Sigmoid colon (tissue), 7 donors: ENCODE measurements around the gene TPM1. TPM values are rescaled to one million over a fixed set of nuclear protein-coding genes. Genes with fewer than 3 reads are reported as not detected.

Source experiments
- DNase-seq: peaks from one replicate; pipeline ENCODE4 v3.0.0-alpha.2; 2019
- H3K27ac ChIP-seq, 4 donors: fragments of 200-600 bp; sonication (generic); one replicate each; pipeline ENCODE4 v1.5.1; 2016 to 2019; ENCODE audit warnings: mild to moderate bottlenecking in 1 of 4
- H3K27me3 ChIP-seq, 3 donors: fragments of 200-600 bp; sonication (generic); one replicate each; pipeline ENCODE4 v1.5.1; 2019; ENCODE audit warnings: mild to moderate bottlenecking in 1 of 3
- H3K36me3 ChIP-seq, 4 donors: fragments of 200-600 bp; sonication (generic); one replicate each; pipeline ENCODE4 v1.5.1; 2016 to 2019
- H3K4me1 ChIP-seq, 4 donors: fragments of 200-600 bp; sonication (generic); one replicate each; pipeline ENCODE4 v1.5.1; 2017 to 2019
- H3K4me3 ChIP-seq, 4 donors: fragments of 200-600 bp; sonication (generic); one replicate each; pipeline ENCODE4 v1.5.1; 2017 to 2019; ENCODE audit warnings: mild to moderate bottlenecking in 2 of 4, moderate library complexity in 1 of 4
- H3K9me3 ChIP-seq, 4 donors: fragments of 200-600 bp in 3 of 4; sonication (generic) in 3 of 4; one replicate each; pipeline versions ENCODE4 v1.5.1 to v1.6.1; 2013 to 2019
- EP300 ChIP-seq, 4 donors: sonication (generic); formaldehyde crosslinking; IDR thresholded peaks; one replicate each; pipeline ENCODE4 v1.6.1; 2017; ENCODE audit warnings: antibody characterized with exemption in 4 of 4
- POLR2A ChIP-seq, 2 donors: fragments of 450-650 bp; IDR thresholded peaks; one replicate each; pipeline ENCODE4 v1.6.1; 2016; ENCODE audit warnings: antibody characterized with exemption in 2 of 2, mild to moderate bottlenecking in 2 of 2, moderate library complexity in 2 of 2
- POLR2AphosphoS5 ChIP-seq, 4 donors: sonication (generic); formaldehyde crosslinking; IDR thresholded peaks; one replicate each; pipeline ENCODE4 v1.6.1; 2017; ENCODE audit warnings: antibody characterized with exemption in 4 of 4
- WGBS, 2 donors: extraction: QIAGEN DNeasy Blood & Tissue Kit; methylation state at CpG; one replicate each; pipeline ENCODE4 v1.1.7; 2013; 5-methylcytosine and 5-hydroxymethylcytosine counted together
- intact Hi-C: fragments of 100-400 bp; cut with DNase I; formaldehyde crosslinking; loops from one replicate; pipeline ENCODE4 v1.15.1; 2023
- polyA plus RNA-seq, 3 donors: library from polyadenylated mRNA; stranded (reverse); fragments of 200-250 nt; gene quantifications; one replicate each; pipeline ENCODE4 v1.2.3, GENCODE V29; 2013
- total RNA-seq, 4 donors: library from RNA; depleted of rRNA; stranded (reverse); fragments of >200 nt; gene quantifications; one replicate each; pipeline ENCODE4 v1.1.0, GENCODE V29; 2016
- TF ChIP-seq, protein P1 (sequence below), 4 experiments: fragments of 450-650 bp in 3 of 4; fragments of 200-600 bp in 1 of 4; IDR thresholded peaks; one replicate each; pipeline ENCODE4 v1.5.1; 2016 to 2019; ENCODE audit warnings: antibody characterized with exemption in 4 of 4, mild to moderate bottlenecking in 3 of 4, moderate library complexity in 2 of 4
- donor health status: healthy with polysubstance abuse.
- donor health status: Bipolar disorder and iron deficiency.
- donor health status: healthy.

The TPM1 gene
- total and polyA plus RNA-seq, 7 donors, result 438 to 4,179 (median 2,634) TPM

- 84 to 89% methylated on average over 8 of the region's 8 CpGs for WGBS, 2 donors
- intact Hi-C loops, result no loop called here
- Histone ChIP-seq H3K4me1 (peaks cover 0 to 95% (median 88%) of the 10 kb centered on the region in 4 donors), H3K27me3 (no peaks in the 10 kb centered on the region), H3K9me3 (no peaks in the 10 kb centered on the region), H3K4me3 (no peak overlapping the region), H3K27ac (peak overlapping the region; percentile 62 to 99 (median 98)), H3K36me3 (peaks cover 49 to 98% (median 84%) of the 10 kb centered on the region in 4 donors)
- TF ChIP-seq EP300 (IDR thresholded peaks at IDR 0.05) (no peak), POLR2A (IDR thresholded peaks at IDR 0.05) (no peak), POLR2AphosphoS5 (IDR thresholded peaks at IDR 0.05) (peak; percentile 36 to 82 (median 63))
- TF ChIP-seq, protein P1, sequence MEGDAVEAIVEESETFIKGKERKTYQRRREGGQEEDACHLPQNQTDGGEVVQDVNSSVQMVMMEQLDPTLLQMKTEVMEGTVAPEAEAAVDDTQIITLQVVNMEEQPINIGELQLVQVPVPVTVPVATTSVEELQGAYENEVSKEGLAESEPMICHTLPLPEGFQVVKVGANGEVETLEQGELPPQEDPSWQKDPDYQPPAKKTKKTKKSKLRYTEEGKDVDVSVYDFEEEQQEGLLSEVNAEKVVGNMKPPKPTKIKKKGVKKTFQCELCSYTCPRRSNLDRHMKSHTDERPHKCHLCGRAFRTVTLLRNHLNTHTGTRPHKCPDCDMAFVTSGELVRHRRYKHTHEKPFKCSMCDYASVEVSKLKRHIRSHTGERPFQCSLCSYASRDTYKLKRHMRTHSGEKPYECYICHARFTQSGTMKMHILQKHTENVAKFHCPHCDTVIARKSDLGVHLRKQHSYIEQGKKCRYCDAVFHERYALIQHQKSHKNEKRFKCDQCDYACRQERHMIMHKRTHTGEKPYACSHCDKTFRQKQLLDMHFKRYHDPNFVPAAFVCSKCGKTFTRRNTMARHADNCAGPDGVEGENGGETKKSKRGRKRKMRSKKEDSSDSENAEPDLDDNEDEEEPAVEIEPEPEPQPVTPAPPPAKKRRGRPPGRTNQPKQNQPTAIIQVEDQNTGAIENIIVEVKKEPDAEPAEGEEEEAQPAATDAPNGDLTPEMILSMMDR (IDR thresholded peaks at IDR 0.05), result no peak
- no peak for DNase-seq
Measured at GRCh38 chr15:63065262-63066221, 23.0 kb downstream of the TPM1 start.

GRCh38 chr15:63066272-63066671 is 23.7 kb downstream of the TPM1 start:
- no peak for DNase-seq
- no peaks in the 10 kb centered on the region for H3K27me3 ChIP-seq
- peaks cover 0 to 95% (median 81%) of the 10 kb centered on the region in 4 donors for H3K4me1 ChIP-seq
- H3K36me3 ChIP-seq, result peaks cover 45 to 98% (median 80%) of the 10 kb centered on the region in 4 donors
- intact Hi-C loops, result no loop called here
- peak overlapping the region; percentile 62 to 99 (median 98) for H3K27ac ChIP-seq
- peak in 3 of 4 donors; percentile 22 to 58 (median 57) for TF ChIP-seq POLR2AphosphoS5 (IDR thresholded peaks at IDR 0.05)
- TF ChIP-seq, protein P1 (IDR thresholded peaks at IDR 0.05), result no peak
- H3K4me3 ChIP-seq, result no peak overlapping the region
- H3K9me3 ChIP-seq, result no peaks in the 10 kb centered on the region
- WGBS, 2 donors, result 80 to 88% methylated on average over 3 of the region's 3 CpGs

- Histone ChIP-seq H3K27me3 (no peaks in the 10 kb centered on the region), H3K36me3 (peaks cover 35 to 97% (median 72%) of the 10 kb centered on the region in 4 donors), H3K9me3 (no peaks in the 10 kb centered on the region), H3K27ac (peak overlapping the region; percentile 73 to 99 (median 98)), H3K4me3 (no peak overlapping the region), H3K4me1 (peaks cover 0 to 91% (median 70%) of the 10 kb centered on the region in 4 donors)
- 97 to 100% methylated on average over 1 of the region's 1 CpG for WGBS, 2 donors
- DNase-seq, result no peak
- TF ChIP-seq POLR2A (IDR thresholded peaks at IDR 0.05), result no peak
- TF ChIP-seq, protein P1 (IDR thresholded peaks at IDR 0.05), result no peak
- TF ChIP-seq POLR2AphosphoS5 (IDR thresholded peaks at IDR 0.05), result peak in 1 of 4 donors; percentile 14
- no peak for TF ChIP-seq EP300 (IDR thresholded peaks at IDR 0.05)
- intact Hi-C loops, result no loop called here
Measured at GRCh38 chr15:63067306-63067705, 24.8 kb downstream of the TPM1 start.

DNA sequence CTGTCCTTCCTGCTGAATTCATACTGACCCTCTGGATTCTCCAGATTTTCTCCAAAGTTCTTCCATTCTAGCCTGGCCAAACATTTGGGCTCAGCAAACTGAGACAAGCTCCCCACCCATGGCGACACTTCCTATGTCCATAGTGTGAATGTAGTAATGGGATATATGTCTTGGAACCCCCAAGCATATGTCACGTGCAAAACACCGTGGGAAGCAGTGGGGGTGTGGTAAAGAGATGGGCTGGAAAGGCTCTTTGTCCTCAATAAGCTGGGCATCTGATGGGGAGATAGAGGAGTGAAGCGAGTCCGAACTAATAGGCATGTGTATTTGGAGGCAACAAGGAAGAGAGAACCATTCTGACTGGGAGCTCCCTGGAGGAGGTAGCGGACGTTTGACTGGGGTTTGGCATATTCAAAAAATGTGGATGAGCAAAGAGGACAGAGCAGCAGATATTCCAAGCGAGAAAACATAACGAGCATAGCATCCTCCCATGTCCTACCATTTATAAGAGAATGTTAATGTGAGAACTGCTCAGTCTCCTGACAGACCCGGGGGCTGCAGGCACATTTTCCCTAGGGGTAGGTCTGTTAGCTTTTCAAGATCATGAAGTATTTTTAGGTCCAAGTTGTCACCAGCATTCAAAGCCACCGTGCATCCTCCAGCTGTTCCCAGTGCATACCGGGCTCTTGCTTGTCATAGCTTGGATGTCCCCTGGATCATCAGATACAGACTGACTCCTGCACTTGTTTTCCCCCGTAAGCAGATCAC is 25.6 kb downstream of the TPM1 start:
- peaks cover 26 to 88% (median 63%) of the 10 kb centered on the region in 4 donors for H3K36me3 ChIP-seq
- no peaks in the 10 kb centered on the region for H3K9me3 ChIP-seq
- no peaks in the 10 kb centered on the region for H3K27me3 ChIP-seq
- peak overlapping the region; percentile 73 to 99 (median 98) for H3K27ac ChIP-seq
- WGBS, 2 donors, result 88 to 92% methylated on average over 13 of the region's 13 CpGs
- intact Hi-C loops, result no loop called here
- H3K4me3 ChIP-seq, result no peak overlapping the region
- H3K4me1 ChIP-seq, result peaks cover 0 to 85% (median 63%) of the 10 kb centered on the region in 4 donors
- TF ChIP-seq POLR2A (IDR thresholded peaks at IDR 0.05) (no peak), POLR2AphosphoS5 (IDR thresholded peaks at IDR 0.05) (peak; percentile 57 to 84 (median 75)), EP300 (IDR thresholded peaks at IDR 0.05) (no peak)
- TF ChIP-seq, protein P1 (IDR thresholded peaks at IDR 0.05), result no peak
- DNase-seq, result no peak
